PC-9 (cell line): ENCODE measurements around the gene AP1B1. TPM values are rescaled to one million over a fixed set of nuclear protein-coding genes. Genes with fewer than 3 reads are reported as not detected.

Experiments used
- BruUV-seq: library from RNA; stranded (reverse); fragments of 400-500 nt; replicated peaks from 2 replicates; lab custom pipeline; 2021; lab: Mats Ljungman, UMichigan
- CTCF ChIA-PET: fragments of 300-600 bp; sonication (Branson Sonifier 250); formaldehyde crosslinking; loops from one replicate; lab custom pipeline; 2022; ENCODE audit warnings: antibody characterized with exemption; lab: Charles Lee
- POLR2A ChIA-PET: fragments of 300-600 bp; sonication (Branson Sonifier 250); formaldehyde crosslinking; loops from one replicate; lab custom pipeline; 2022; ENCODE audit warnings: antibody characterized with exemption; ENCODE audit not compliant: unreplicated experiment; lab: Charles Lee
- DNase-seq, 2 experiments: peaks; one replicate each; pipeline versions ENCODE4 v3.0.0 to v3.0.0-alpha.2; 2015 to 2022; ENCODE audit warnings: mixed read lengths in 1 of 2
- H2AFZ ChIP-seq: fragments of 200-600 bp; sonication (generic); 2 replicates; pipeline ENCODE4 v1.8.1; 2017; ENCODE audit warnings: antibody characterized with exemption
- H3F3A ChIP-seq: fragments of 200-600 bp; sonication (generic); 2 replicates; pipeline ENCODE4 v1.8.1; 2017; ENCODE audit warnings: antibody characterized with exemption, mild to moderate bottlenecking, low read depth; ENCODE audit not compliant: insufficient read depth
- H3K27ac ChIP-seq: fragments of 200-600 bp; sonication (generic); 2 replicates; pipeline ENCODE4 v1.6.1; 2016; ENCODE audit warnings: mixed run types
- H3K27me3 ChIP-seq: fragments of 200-600 bp; sonication (generic); 2 replicates; pipeline ENCODE4 v1.6.1; 2016; ENCODE audit warnings: low read depth, mixed run types; ENCODE audit not compliant: insufficient read depth
- H3K36me3 ChIP-seq: fragments of 200-600 bp; sonication (generic); 2 replicates; pipeline ENCODE4 v1.6.1; 2016; ENCODE audit warnings: low read depth, mixed run types
- H3K4me1 ChIP-seq: fragments of 200-600 bp; sonication (generic); replicated peaks from 2 replicates; pipeline ENCODE4 v1.6.1; 2016; ENCODE audit warnings: mixed run types; ENCODE audit not compliant: insufficient read depth
- H3K4me2 ChIP-seq: fragments of 200-600 bp; sonication (generic); 2 replicates; pipeline ENCODE4 v1.6.1; 2017; ENCODE audit warnings: mixed run types
- H3K4me3 ChIP-seq: fragments of 200-600 bp; sonication (generic); 2 replicates; pipeline ENCODE4 v1.6.1; 2016; ENCODE audit warnings: mixed run types
- H3K79me2 ChIP-seq: fragments of 200-600 bp; sonication (generic); 2 replicates; pipeline ENCODE4 v1.6.1; 2017; ENCODE audit warnings: low read depth, mixed run types
- H3K9me2 ChIP-seq: fragments of 200-600 bp; sonication (generic); 2 replicates; pipeline ENCODE4 v1.8.1; 2017; ENCODE audit warnings: mild to moderate bottlenecking; ENCODE audit not compliant: insufficient read depth
- H3K9me3 ChIP-seq: fragments of 200-600 bp; sonication (generic); 2 replicates; pipeline ENCODE4 v1.8.1; 2016; ENCODE audit warnings: low read depth; ENCODE audit not compliant: insufficient read depth
- H4K20me1 ChIP-seq: fragments of 200-600 bp; sonication (generic); 2 replicates; pipeline ENCODE4 v1.8.1; 2017; ENCODE audit not compliant: insufficient read depth
- EZH2 ChIP-seq: fragments of 200-600 bp; sonication (generic); IDR thresholded peaks from 2 replicates; pipeline ENCODE4 v1.8.0; 2017; ENCODE audit warnings: antibody characterized with exemption, low read depth
- intact Hi-C: fragments of 100-400 bp; cut with micrococcal nuclease; formaldehyde crosslinking; loops from one replicate; pipeline ENCODE4 v1.10.0; 2022; ENCODE audit not compliant: unreplicated experiment
- total RNA-seq: library from RNA; stranded (reverse); gene quantifications from 2 replicates; pipeline ENCODE4 v1.2.3, GENCODE V29; 2021
- TF ChIP-seq, protein P1 (sequence below): fragments of 200-600 bp; sonication (generic); conservative IDR thresholded peaks from 2 replicates; pipeline ENCODE4 v1.6.1; 2017; ENCODE audit warnings: mixed run types, antibody characterized with exemption, mild to moderate bottlenecking, moderate library complexity

AP1B1 gene
- total RNA-seq, 1 experiment from 2014 or later, result 50.8 TPM

DNA sequence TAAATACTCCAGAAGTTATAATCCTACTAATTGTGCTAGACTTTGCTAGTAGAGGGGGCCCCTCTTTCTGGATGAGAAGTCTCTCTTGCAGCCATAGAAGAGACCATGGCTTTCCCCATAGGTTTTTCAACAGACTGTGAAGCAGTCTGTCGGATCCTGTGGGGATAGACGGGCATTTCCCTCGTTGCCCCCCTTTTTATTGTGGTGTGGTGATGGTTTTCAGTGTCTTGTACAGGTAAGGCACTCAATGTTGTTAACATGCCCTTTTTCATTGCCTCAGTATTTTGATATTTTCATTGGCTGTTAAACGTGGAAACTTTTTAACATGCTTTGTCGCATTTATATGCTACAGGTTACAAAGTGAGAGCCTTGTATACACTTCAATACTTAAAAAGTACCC lies 98.3 kb downstream of the AP1B1 start:
- Histone ChIP-seq H3K27me3 (no peaks in the 10 kb centered on the region), H3K4me3 (no peak overlapping the region), H3K27ac (no peak overlapping the region), H4K20me1 (peaks cover 84% of the 10 kb centered on the region), H3K9me2 (no peaks in the 10 kb centered on the region), H3F3A (peaks cover 74% of the 10 kb centered on the region), H3K36me3 (peaks cover 82% of the 10 kb centered on the region), H3K9me3 (no peaks in the 10 kb centered on the region), H3K4me1 (no peaks in the 10 kb centered on the region), H3K79me2 (peaks cover 27% of the 10 kb centered on the region), H3K4me2 (no peak overlapping the region), H2AFZ (no peak overlapping the region)
- no peak for DNase-seq
- ChIA-PET POLR2A (no interaction called here), CTCF (no interaction called here)
- intact Hi-C loops, result no loop called here
- TF ChIP-seq, protein P1, sequence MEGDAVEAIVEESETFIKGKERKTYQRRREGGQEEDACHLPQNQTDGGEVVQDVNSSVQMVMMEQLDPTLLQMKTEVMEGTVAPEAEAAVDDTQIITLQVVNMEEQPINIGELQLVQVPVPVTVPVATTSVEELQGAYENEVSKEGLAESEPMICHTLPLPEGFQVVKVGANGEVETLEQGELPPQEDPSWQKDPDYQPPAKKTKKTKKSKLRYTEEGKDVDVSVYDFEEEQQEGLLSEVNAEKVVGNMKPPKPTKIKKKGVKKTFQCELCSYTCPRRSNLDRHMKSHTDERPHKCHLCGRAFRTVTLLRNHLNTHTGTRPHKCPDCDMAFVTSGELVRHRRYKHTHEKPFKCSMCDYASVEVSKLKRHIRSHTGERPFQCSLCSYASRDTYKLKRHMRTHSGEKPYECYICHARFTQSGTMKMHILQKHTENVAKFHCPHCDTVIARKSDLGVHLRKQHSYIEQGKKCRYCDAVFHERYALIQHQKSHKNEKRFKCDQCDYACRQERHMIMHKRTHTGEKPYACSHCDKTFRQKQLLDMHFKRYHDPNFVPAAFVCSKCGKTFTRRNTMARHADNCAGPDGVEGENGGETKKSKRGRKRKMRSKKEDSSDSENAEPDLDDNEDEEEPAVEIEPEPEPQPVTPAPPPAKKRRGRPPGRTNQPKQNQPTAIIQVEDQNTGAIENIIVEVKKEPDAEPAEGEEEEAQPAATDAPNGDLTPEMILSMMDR, result no peak
- no peak for TF ChIP-seq EZH2
- no TSS peak for BruUV-seq

DNA sequence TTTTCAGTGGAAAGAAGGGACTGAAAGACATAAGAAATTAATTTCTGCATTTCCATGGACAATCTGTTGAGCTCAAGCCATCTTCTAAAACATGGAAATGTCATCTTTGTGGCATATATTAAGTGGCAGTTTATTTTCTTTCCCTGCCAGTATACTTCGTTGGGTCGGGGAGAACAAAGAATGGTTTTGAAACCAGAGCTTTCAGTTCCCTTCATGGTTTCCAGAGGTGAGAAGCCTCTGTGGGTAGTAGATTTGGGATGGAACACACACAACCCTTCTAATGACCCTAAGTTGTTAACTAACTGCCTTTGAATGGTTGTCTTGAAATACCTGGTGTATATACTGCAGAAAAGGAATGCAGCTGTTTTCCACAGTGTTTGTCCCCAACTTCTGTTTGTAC lies 99.5 kb downstream of the AP1B1 start:
- no peak overlapping the region for H3K4me3 ChIP-seq
- H3K4me2 ChIP-seq, result no peak overlapping the region
- TF ChIP-seq, protein P1, result no peak
- no peak for TF ChIP-seq EZH2
- H3K36me3 ChIP-seq, result peaks cover 81% of the 10 kb centered on the region
- BruUV-seq, result no TSS peak
- no peak overlapping the region for H3K27ac ChIP-seq
- peaks cover 86% of the 10 kb centered on the region for H4K20me1 ChIP-seq
- DNase-seq, result no peak
- H3K79me2 ChIP-seq, result peaks cover 37% of the 10 kb centered on the region
- ChIA-PET CTCF (no interaction called here), POLR2A (interaction anchor here (0.5 kb wide), 1 partner anchor 9 kb away, joined by 3 read pairs; no protein-coding TSS in a partner anchor)
- peaks cover 75% of the 10 kb centered on the region for H3F3A ChIP-seq
- no peaks in the 10 kb centered on the region for H3K9me3 ChIP-seq
- intact Hi-C loops, result no loop called here
- H3K4me1 ChIP-seq, result no peaks in the 10 kb centered on the region
- no peak overlapping the region for H2AFZ ChIP-seq
- H3K27me3 ChIP-seq, result no peaks in the 10 kb centered on the region
- H3K9me2 ChIP-seq, result no peaks in the 10 kb centered on the region

DNA sequence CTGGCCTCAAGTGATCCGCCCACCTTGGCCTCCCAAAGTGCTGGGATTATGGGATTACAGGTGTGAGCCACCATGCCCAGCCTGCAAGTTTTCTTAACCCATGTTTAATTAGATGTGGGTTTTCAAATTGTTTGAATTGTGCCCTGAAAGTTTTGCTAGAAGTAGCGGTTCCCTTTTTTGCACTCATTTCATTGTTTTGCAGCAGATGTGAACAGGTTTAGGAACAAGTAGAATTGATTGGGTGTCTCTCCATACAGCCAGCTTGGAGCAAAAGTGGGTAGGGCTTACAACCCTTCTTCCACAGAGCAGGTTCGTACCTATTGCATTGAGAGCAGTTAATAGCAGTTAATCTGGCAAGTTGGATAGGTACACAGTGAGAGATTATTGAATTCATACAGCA lies 104.2 kb downstream of the AP1B1 start:
- no peaks in the 10 kb centered on the region for H3K4me1 ChIP-seq
- CTCF ChIA-PET, result no interaction called here
- intact Hi-C loops, result no loop called here
- no peak for DNase-seq
- no peaks in the 10 kb centered on the region for H3K9me2 ChIP-seq
- H3K4me3 ChIP-seq, result no peak overlapping the region
- H3K79me2 ChIP-seq, result peaks cover 61% of the 10 kb centered on the region
- no TSS peak for BruUV-seq
- H3F3A ChIP-seq, result peaks cover 51% of the 10 kb centered on the region
- H3K27me3 ChIP-seq, result no peaks in the 10 kb centered on the region
- H3K9me3 ChIP-seq, result no peaks in the 10 kb centered on the region
- no peak overlapping the region for H3K27ac ChIP-seq
- POLR2A ChIA-PET, result no interaction called here
- TF ChIP-seq, protein P1, result no peak
- TF ChIP-seq EZH2, result no peak
- H3K4me2 ChIP-seq, result no peak overlapping the region
- peaks cover 67% of the 10 kb centered on the region for H3K36me3 ChIP-seq
- peaks cover 96% of the 10 kb centered on the region for H4K20me1 ChIP-seq
- no peak overlapping the region for H2AFZ ChIP-seq
